LNCaP clone FGC (cell line): Measurements from ENCODE around the gene REG1B.

Source experiments
- DNase-seq: peaks from one replicate; pipeline ENCODE4 v3.0.0-alpha.2; 2011; ENCODE audit warnings: low read depth
- H3K4me3 ChIP-seq: 2 replicates; pipeline ENCODE4 v1.5.1; 2011; ENCODE audit warnings: mild to moderate bottlenecking, low read depth, low read length, control low read depth
- TF ChIP-seq, protein P1 (sequence below): IDR thresholded peaks from 2 replicates; pipeline ENCODE4 v1.5.1; 2012; ENCODE audit warnings: mild to moderate bottlenecking; ENCODE audit not compliant: control insufficient read depth, insufficient read depth; ENCODE audit errors: extremely low read depth

REG1B gene

DNA sequence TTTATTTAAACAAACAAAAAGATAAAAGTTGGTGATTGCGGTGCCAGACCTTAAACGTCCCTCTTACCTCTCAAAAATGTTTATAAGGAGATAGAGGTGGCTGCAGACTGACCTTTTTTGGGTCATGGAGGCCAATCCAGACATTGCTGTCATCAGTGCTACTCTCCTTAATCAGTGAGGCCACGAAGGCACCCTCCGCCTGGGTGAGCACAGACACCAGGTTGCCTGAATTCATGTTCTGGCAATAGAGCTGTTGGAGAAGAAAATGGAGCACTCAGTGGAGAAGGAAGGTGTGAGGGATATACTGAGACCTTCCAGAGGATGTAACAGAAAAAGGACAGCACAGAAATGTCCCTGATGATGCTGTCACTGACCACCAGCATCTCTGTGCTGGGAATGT lies 1.5 kb downstream of the REG1B start:
- TF ChIP-seq, protein P1, sequence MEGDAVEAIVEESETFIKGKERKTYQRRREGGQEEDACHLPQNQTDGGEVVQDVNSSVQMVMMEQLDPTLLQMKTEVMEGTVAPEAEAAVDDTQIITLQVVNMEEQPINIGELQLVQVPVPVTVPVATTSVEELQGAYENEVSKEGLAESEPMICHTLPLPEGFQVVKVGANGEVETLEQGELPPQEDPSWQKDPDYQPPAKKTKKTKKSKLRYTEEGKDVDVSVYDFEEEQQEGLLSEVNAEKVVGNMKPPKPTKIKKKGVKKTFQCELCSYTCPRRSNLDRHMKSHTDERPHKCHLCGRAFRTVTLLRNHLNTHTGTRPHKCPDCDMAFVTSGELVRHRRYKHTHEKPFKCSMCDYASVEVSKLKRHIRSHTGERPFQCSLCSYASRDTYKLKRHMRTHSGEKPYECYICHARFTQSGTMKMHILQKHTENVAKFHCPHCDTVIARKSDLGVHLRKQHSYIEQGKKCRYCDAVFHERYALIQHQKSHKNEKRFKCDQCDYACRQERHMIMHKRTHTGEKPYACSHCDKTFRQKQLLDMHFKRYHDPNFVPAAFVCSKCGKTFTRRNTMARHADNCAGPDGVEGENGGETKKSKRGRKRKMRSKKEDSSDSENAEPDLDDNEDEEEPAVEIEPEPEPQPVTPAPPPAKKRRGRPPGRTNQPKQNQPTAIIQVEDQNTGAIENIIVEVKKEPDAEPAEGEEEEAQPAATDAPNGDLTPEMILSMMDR = no peak
- no peak for DNase-seq
- H3K4me3 ChIP-seq = no peak overlapping the region

DNA sequence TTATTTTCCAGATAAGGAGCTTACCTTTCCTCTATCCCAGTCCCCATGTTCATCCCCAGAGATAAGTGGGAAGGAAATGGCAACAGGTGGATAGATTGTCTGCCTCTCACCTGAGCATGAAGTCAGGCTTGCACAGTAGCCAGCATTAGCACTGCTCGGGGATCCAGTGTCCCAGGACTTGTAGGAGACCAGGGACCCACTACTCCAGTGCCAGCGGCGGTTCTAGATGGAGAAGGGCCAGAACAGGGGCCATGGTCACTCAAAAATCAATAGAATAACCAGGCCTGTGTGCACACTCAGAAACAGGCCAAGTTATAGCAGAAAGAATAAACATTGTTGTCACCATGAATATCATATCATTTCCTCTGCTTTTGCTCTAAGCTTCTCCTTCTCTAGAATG lies 2.4 kb downstream of the REG1B start:
- TF ChIP-seq, protein P1 = no peak

DNA sequence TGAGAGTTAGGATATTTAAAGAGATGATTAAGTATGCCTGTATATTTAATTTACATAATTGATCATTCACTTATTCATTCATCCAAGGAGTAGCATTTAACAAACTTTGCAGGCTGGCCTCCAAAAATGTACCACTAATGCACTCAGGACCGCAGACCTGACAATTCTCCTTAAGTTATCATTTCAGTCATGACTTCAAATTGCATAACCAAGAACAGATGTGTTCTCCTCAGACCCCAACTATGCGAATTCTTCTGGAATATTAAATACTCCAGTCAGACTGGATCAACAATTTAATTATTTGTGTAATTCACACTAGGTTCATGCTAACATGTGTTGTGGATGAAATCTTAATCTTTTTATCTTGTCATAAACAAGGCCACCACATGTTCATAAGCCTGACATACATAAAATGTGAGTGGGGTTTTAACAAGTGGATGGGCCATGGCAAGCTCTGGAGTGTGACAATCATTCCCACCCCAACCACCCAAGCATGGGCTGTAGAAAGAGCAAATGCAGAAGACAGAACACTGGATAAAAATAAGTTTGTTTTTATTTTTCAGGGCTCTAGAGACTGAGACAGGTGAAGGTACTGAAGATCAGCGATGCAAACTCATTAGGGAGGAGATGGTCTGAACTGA lies 3.2 kb downstream of the REG1B start:
- no peak for DNase-seq
- H3K4me3 ChIP-seq = no peak overlapping the region
- TF ChIP-seq, protein P1 = no peak

More for the DNA sequence above, 2.4 kb downstream of the REG1B start:
- DNase-seq = no peak
- H3K4me3 ChIP-seq = no peak overlapping the region

DNA sequence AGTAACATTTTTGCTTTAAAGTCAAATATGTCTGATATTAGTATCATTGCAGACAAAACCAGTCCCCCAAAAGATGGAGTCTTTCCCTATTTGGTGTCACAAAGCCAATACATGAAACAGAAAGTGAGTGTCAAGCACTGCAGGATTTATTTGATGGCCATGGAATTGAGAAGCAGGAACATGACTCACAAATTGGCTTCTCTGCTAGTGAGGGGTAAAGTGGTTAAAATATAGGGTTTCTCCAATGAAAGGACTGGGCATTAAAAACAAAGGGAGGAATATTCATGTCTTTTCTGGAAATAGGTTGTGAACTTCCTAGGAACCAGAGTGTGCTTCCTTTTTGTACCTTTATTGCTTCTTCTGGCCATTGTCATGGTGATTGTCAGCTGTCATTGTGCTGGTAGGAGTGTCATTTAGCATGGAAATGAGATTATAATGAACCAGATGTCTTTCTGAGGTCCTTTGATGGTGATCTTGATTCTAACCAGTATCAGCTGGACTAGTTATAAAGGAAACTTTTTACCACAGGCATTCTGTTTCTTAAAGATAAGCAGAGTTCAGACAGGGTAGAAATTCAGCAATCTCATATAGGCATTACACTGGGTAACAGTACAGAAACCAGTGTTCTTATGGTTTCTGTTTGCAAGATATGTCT lies 4.1 kb downstream of the REG1B start:
- TF ChIP-seq, protein P1 = no peak
- DNase-seq = no peak
- no peak overlapping the region for H3K4me3 ChIP-seq

DNA sequence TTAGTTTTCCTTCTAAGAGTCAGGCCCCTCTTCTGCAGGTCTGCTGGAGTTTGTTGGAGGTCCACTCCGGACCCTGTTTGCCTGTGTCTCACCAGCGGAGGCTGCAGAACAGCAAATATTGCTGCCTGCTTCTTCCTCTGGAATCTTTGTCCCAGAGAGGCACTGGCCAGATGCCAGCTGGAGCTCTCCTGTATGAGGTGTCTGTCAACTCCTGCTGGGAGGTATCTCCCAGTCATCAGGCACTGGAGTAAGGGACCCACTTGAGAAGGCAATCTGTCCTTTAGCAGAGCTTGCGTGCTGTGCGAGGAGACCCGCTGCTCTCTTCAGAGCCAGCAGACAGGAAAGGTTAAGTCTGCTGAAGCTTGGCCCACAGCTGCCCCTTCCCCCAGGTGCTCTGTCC lies 4.8 kb downstream of the REG1B start:
- TF ChIP-seq, protein P1 = no peak

DNA sequence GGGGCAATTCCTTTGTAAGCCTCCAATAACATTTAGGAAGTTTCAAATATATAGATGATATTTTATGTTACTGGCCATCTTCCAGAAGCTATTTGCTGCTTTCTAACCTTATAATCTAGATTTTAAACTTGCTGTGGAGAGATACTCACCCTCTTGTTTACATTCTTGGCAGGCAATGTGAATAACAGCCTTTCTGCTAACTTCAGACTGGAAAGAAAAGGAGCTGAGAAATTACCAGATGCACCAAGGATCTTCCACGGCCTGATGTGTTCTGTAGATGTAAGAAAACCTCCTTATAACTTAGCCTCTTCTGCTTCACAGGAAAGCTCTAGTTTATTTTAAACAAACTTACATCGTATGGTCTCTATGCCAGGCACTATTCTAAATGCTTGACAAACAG lies 16.7 kb downstream of the REG1B start:
- DNase-seq = no peak
- no peak overlapping the region for H3K4me3 ChIP-seq
- TF ChIP-seq, protein P1 = no peak

More for the DNA sequence above, 4.8 kb downstream of the REG1B start:
- no peak overlapping the region for H3K4me3 ChIP-seq
- no peak for DNase-seq
